GM13976 (cell line): Measurements from ENCODE around the gene USF2.
"Not testable (repeated sequence)": the region's sequence is repeated elsewhere in the genome, so short reads cannot be mapped to it uniquely, and the experiment has no call there.

ENCODE experiments used
- DNase-seq: peaks from one replicate; pipeline ENCODE4 v3.0.0; 2012; ENCODE audit warnings: low spot score
- in situ Hi-C: fragments of 300-500 bp; cut with MboI; formaldehyde crosslinking; loops from one replicate; pipeline ENCODE4 v1.12.0; 2022; ENCODE audit warnings: low sequenced_read_pairs, mixed read lengths, inconsistent platforms; ENCODE audit not compliant: unreplicated experiment
- TF ChIP-seq, protein P1 (sequence below): IDR thresholded peaks from 2 replicates; pipeline ENCODE4 v1.5.1; 2012; ENCODE audit warnings: borderline replicate concordance, mild to moderate bottlenecking; ENCODE audit not compliant: insufficient read depth; ENCODE audit errors: extremely low read depth, missing control alignments, control extremely low read depth

USF2 gene

DNA sequence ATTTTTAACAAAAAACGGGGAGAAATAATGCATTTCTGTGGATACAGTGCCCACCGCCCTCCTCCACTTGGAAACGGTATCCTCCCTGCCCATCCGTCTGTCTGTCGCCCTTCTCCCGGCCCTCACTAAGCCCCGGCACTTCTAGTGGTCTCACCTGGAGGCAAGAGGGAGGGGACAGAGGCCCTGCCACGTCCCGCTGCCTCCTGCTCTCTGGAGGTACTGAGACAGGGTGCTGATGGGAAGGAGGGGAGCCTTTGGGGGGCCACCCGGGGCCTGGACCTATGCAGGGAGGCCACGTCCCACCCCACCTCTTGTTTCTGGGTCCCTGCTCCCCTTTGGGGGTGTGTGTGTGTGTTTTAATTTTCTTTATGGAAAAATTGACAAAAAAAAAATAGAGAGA is 10.6 kb downstream of the USF2 start:
- in situ Hi-C loops: no loop called here
- TF ChIP-seq, protein P1, sequence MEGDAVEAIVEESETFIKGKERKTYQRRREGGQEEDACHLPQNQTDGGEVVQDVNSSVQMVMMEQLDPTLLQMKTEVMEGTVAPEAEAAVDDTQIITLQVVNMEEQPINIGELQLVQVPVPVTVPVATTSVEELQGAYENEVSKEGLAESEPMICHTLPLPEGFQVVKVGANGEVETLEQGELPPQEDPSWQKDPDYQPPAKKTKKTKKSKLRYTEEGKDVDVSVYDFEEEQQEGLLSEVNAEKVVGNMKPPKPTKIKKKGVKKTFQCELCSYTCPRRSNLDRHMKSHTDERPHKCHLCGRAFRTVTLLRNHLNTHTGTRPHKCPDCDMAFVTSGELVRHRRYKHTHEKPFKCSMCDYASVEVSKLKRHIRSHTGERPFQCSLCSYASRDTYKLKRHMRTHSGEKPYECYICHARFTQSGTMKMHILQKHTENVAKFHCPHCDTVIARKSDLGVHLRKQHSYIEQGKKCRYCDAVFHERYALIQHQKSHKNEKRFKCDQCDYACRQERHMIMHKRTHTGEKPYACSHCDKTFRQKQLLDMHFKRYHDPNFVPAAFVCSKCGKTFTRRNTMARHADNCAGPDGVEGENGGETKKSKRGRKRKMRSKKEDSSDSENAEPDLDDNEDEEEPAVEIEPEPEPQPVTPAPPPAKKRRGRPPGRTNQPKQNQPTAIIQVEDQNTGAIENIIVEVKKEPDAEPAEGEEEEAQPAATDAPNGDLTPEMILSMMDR: no peak
- DNase-seq: no peak

DNA sequence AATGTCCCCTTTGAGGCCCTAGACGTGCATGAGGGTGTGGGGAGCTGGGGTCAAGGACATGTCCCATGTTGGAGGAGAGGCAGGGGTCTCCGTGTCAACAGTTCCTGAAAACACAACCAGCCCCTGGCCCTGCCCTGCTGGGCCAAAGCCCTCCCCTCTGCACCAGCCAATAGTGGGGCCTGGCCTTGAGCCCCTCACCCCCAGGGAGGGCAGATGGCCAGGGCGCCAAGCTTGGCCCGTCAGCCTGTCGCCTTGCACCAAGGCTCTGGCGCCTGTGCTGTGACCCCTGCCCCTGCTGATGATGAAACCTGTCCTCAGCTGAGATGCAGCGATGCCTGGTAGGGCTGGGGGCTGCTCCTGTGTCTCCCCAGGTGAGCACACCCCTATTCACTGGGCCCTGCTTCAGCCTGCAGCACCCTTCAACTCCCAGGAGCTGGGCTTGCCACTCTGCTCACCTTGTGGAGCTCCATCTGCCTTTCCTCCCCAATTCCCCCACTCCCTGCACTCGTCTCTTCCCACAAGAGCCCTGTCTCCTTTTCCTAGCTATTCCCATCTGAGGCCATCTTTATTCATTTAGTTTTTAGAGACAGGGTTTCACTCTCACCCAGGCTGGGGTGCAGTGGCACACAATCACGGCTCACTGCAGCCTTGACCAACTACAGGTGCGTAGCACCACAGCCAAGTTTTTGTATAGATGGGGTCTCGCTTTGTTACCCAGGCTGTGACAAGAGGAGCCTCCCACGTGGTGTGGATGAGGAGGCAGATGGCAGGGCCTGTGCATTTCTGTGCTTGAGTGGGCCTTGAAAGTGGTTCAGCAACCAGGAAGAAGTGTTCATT is 11.4 kb downstream of the USF2 start:
- in situ Hi-C loops: no loop called here
- DNase-seq: no peak
- TF ChIP-seq, protein P1: no peak

DNA sequence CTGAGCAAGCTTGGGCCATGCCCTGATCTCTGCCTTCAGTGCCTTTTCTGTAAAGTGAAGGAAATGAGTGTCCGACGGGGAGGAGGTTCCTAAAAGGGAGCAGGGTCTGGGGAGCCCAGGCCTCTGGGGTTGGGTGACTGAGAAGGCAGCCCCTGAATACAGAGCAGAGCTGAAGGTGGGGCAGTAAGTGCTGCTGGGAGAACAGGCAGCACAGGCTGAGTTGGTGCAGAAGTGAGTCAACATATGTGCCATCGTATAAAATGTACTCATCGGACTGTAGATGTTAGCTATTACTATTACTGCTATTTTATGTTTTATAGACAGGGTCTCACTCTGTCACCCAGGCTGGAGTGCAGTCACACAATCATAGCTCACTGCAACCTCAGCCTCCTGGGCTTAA is 12.5 kb downstream of the USF2 start:
- TF ChIP-seq, protein P1: no peak
- in situ Hi-C loops: no loop called here
- DNase-seq: no peak

DNA sequence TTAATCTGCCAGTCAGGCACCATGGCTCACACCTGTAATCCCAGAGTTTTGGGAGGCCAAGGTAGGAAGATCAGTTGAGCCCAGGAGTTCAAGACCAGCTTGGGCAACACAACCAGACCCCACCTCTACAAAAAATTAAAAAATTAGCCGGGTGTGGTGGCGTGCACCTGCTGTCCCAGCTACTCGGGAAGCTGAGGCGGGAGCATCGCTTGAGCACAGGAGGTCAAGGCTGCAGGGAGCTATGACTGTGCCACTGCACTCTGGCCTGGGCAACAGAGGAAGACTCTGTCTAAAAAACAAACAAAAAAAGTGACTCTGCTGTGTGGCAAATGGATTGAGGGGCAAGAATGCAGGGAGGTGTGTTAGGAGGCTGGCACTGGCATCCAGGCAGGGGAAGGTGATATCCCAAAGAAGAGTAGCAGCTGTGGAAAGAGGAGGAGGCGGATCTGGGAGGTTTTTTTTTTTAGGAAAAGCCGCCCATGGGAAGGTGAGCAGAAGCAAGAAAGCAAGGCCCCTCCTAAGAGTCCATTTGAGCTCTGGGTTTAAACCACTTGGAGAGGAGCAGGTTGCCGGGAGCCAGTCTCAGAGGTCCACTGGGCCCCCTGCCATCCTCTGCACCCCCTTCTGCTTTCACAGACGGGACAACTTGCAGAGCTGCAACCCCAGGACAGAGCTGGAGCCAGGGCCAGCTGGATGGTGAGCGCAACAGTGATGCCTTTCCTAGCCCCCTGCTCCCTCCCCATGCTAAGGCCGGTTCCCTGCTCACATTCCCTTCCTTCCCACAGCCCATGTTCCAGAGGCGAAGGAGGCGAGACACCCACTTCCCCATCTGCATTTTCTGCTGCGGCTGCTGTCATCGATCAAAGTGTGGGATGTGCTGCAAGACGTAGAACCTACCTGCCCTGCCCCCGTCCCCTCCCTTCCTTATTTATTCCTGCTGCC is 15.7 kb downstream of the USF2 start:
- TF ChIP-seq, protein P1: no peak
- no peak for DNase-seq
- in situ Hi-C loops: no loop called here

DNA sequence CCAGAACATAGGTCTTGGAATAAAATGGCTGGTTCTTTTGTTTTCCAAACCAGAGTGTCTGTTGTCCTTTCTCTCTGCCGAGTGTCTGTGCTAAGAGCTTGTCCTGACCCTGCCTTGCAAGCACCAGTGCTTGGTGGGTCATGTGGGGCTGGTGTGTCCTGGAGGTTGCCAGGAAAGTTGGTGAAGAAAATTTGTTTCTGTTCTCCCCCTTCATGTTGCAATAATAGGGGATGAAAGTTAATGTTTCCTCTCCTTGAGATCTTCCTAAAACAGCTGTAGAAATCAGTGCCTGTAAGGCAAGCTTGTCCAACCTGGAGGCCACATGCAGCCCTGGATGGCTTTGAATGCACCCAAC is 16.3 kb downstream of the USF2 start:
- in situ Hi-C loops: no loop called here

DNA sequence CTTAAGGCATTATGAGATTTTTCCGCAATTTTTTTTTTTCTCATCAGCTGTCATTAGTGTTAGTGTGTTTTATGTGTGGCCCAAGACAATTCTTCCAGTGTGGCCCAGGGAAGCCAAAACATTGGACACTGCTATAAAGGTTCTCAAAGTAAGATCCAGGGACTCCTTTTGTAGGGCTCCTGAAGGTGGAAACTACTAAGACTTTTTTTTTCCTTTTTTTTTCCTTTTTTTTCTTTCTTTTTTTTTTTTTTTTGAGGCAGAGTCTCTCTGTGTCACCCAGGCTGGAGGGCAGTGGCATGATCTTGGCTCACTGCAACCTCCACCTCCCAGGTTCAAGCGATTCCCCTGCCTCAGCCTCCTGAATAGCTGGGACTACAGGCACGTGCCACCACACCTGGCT is 16.7 kb downstream of the USF2 start:
- DNase-seq, in situ Hi-C loops: not testable (repeated sequence)

More for the DNA sequence above, 16.3 kb downstream of the USF2 start:
- DNase-seq: no peak
- TF ChIP-seq, protein P1: no peak

DNA sequence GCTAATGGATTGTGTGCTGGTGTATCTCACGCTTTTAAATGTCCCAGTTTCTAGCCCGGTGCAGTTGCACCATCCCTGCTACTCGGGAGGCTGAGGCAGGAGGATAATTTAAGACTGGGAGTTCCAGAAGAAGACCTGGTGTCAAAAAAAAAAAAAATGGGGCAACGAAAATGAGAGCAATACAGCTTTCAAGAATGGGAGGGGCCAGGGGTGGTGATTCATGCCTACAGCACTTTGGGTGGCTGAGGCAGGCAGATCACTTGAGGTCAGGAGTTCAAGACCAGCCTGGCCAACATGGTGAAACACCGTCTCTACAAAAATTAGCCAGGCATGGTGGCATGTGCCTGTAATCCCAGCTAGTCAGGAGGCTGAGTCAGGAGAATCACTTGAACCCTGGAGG is 17.3 kb downstream of the USF2 start:
- DNase-seq, in situ Hi-C loops: not testable (repeated sequence)
